CD4-positive, alpha-beta T cell treated with Interleukin-17A for 4 hours (primary cell): ENCODE data around the gene KAT14.
"Not testable (repeated sequence)": the region's sequence is repeated elsewhere in the genome, so short reads cannot be mapped to it uniquely, and the experiment has no call there.

Experiments used
- DNase-seq: peaks from one replicate; pipeline ENCODE4 v3.0.0-alpha.2; 2020; ENCODE audit warnings: mixed read lengths

The KAT14 gene, protein sequence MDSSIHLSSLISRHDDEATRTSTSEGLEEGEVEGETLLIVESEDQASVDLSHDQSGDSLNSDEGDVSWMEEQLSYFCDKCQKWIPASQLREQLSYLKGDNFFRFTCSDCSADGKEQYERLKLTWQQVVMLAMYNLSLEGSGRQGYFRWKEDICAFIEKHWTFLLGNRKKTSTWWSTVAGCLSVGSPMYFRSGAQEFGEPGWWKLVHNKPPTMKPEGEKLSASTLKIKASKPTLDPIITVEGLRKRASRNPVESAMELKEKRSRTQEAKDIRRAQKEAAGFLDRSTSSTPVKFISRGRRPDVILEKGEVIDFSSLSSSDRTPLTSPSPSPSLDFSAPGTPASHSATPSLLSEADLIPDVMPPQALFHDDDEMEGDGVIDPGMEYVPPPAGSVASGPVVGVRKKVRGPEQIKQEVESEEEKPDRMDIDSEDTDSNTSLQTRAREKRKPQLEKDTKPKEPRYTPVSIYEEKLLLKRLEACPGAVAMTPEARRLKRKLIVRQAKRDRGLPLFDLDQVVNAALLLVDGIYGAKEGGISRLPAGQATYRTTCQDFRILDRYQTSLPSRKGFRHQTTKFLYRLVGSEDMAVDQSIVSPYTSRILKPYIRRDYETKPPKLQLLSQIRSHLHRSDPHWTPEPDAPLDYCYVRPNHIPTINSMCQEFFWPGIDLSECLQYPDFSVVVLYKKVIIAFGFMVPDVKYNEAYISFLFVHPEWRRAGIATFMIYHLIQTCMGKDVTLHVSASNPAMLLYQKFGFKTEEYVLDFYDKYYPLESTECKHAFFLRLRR

DNA sequence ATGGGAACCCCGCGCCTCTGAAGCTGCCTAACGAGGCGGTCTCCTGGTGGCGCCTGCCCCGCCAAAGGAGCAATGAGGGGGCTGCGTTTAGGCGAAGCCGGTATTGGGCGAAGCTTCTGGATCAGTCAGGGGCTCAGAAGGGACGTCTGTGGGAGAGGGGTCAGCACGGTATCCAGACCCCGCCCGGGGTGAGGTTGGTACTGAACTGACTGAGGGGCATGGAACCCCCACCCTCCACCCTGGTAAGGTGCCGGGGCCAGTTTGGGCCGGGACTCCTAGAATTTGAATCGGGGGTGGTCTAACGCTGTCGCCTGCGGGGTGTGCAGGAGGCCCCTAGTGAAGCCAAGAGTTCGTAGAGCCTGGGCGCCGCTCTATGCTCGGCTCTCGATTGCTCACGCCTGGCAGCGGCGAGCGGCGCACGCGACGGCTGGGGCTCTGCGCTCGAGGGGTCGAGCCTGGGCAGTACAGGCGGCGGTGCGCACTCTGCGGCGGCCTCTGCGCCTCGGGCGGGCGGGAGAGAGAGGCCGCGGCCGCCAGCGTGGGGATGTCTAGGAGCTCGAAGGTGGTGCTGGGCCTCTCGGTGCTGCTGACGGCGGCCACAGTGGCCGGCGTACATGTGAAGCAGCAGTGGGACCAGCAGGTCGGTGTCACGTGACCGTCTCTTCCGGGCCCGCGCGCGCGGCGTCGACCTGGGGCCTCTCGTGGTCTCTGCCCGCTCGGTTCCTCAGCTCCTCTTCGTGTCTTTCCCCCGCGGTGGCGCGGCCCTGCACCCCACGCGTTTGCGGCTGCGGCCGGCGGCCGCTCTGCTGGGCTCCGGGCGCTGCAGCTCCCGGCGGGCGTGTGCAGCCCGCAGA lies at the start of gene KAT14, which contains the start of gene PET117:
Gene KAT14 (plus strand): TSS at position 452 of the 854 bp plus-strand sequence. CDS start 4,798 bp downstream, outside the sequence.
Gene PET117 (plus strand): TSS at position 452 of the 854 bp plus-strand sequence. CDS start 93 bp downstream, at position 545.
- peak; percentile 91 for DNase-seq

DNA sequence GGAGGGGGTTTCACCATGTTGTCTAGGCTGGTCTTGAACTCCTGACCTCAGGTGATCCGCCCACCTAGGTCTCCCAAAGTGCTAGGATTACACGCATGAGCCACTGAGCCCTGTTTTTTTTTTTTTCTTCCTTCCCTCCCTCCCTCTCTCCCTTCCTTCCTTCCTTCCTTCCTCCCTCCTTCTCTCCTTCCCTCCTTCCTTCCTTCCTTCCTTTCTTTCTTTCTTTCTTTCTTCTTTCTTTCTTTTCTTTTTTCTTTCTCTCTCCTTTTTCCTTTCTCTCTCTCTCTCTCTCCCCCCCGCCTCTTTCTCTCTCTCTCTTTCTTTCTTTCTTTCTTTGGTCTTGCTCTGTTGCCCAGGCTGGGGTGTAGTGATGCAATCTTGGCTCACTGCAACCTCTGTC lies 49.4 kb upstream of the KAT14 start:
- DNase-seq = not testable (repeated sequence)

DNA sequence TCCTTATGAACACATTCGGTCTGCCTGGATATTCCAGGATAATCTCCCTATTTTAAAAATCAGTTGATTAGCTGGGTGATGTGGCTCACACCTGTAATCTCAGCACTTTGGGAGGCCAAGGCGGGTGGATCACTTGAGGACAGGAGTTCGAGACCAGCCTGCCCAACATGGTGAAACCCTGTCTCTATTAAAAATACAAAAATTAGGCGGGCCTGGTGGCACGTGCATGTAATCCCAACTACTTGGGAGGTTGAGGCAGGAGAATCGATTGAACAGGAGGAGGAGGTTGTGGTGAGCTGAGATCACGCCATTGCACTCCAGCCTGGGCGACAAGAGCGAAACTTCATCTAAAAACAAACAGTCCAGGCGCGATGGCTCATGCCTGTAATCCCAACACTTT lies 48.8 kb upstream of the KAT14 start:
- DNase-seq = not testable (repeated sequence)

GRCh38 chr20:18090044-18090443 lies 47.6 kb upstream of the KAT14 start:
- DNase-seq = no peak

- DNase-seq = no peak
These were observed 47.2 kb upstream of the KAT14 start for GRCh38 chr20:18090477-18090876.

DNA sequence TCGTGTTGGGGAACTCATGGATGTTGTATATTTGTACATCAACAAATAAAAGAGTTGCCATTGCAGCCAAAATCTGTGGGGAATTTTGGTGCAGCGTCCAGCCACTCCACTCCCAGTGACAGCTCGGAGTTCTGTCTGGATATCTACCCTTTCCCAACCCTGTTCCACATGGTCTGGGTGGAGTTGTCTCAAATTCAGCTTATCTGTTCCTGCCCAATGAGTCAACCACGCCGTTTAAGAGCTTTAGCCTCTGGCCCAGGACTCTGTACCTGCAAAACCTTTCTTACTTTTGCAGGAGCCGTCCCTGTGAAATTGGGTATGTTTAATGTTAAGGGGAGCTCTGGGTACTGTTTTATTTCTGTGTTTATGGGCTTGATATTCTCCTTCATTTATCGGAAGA lies 46.0 kb upstream of the KAT14 start:
- no peak for DNase-seq

GRCh38 chr20:18092890-18093289 lies 44.8 kb upstream of the KAT14 start:
- no peak for DNase-seq

DNA sequence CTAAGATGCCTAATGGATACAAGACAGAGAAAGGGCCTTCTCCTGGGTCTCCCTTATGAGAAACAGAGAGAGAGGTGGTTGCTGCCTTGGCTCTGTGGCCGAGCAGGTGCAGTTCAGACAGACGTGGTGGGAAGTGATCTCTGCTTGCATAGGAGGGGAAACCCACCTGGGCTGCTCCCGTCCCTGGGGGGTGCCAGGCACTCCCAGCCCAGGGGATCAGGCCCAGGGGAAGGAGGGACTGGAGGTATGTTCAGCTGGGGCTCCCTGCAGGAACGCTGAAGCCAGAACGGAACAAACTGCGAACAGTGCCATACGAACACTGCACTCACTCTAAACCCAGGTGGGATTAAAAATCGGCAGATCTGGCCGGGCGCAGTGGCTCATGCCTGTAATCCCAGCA lies 44.3 kb upstream of the KAT14 start:
- DNase-seq = no peak

DNA sequence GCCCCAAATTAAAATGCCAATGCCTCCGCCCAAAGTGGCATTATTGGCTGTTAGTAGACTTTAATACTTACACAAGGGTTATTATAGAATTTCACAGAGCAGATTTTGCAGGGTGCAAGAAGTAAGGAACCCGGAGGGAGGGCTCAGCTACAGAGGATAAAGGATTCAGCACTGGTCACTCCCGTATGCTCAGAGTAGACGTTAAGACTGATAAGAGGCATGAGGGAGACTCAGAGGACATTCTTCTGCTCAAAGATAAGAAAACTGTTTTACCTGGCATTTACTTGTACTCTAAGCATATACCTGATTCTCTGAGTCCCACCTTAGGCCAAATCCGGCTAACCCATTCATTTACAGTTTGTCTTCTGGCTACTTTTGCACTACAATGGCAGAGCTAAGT lies 43.5 kb upstream of the KAT14 start:
- no peak for DNase-seq

DNA sequence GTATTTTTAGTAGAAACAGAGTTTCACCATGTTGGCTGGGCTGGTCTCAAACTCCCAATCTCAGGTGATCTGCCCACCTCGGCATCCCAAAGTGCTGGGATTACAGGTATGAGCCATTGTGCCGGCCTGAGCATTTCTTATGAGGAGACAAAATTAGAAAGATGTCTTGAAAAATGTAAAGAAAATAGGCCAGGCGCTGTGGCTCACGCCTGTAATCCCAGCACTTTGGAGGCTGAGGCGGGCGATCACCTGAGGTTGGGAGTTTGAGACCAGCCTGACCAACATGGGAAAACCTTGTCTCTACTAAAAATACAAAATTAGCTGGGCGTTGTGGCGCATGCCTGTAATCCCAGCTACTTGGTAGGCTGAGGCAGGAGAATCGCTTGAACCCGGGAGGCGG lies 37.1 kb upstream of the KAT14 start:
- DNase-seq = not testable (repeated sequence)

- DNase-seq = no peak
These were observed 36.4 kb upstream of the KAT14 start for GRCh38 chr20:18101125-18101810.

DNA sequence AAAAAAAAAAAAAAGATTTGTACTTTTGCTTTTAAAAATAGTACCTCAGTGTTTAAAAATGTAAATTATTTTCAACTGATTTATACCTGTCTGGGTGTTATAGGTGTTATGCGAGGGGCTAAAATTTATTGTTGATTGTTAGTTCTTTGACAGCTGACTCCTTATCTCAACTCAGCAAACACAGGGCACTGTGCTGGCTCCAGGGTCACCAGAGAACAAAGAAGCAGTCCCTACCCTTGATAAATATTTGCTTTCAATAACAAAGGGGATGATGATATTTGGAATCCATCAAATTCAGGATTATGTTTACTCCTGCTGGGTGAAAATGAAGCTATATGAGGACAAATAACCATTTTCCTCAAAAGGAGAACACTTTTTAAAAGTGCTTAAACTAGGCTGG lies 34.2 kb upstream of the KAT14 start:
- DNase-seq = no peak

DNA sequence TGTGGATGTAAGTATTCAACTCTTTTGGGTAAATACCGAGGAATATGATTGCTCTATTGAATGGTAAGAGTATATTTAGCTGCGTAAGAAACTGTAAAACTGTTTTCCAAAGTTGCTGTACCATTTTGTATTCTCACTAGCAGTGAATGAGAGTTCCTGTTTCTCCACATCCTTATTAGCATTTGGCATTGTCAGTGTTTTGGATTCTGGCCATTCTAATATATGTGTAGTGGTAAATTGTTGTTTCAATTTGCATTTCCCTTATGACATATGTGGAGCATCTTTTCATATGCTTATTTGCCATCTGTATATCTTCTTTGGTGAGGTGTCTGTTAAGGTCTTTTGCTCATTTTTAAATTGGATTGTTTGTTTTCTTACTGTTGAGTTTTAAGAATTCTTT lies 29.3 kb upstream of the KAT14 start:
- DNase-seq = no peak

DNA sequence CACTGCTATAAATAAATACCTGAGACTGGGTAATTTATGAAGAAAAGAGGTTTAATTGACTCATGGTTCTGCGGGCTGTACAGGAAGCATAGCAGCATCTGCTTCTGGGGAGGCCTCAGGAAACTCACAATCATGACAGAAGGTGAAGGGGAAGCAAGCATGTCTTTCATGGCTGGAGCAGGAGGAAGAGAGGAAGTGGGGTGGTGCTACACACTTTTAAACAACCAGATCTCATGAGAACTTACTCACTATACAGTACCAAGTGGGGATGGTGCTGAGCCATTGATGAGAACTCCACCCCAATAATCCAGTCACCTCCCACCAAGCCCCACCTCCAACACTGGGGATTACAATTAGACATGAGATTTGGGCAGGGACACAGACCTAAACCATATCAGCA lies 9.1 kb upstream of the KAT14 start:
- DNase-seq = peak; percentile 10

DNA sequence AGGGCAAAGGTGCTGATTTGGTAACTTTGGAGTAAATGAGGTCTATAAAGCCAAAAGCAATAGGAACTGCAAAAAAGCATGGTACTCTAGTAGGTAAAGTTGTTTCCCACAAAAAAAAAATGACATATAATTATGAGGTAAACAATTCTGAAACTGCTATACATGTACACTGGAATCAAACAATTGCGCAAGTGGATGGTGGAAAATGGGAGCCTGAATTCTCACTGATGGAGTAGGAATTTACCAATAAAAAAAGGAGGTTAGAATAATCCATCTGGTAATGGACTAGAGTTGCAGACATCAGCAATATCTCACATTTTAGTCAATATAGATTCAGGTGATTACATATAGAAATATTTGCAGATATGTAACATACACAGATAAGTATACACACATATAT lies 5.0 kb upstream of the KAT14 start:
- DNase-seq = no peak

DNA sequence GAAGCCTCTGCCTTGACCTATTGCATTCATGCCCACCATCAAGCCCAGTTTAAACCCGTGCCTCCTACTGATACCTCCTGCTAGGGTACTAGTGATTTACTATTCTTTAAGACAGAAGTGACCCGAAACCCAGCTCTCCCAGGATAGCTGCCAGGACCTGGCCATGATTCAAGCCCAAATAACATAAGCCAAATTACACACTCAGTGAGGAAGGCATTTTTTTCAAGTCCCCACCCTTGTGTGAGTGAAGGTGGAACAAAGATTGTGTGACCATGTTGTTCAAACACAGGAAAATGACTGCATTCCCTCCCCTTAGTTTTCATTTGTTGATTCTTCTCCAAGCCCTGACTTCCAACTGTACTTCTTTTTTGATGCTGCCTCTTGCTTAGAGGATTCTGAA lies 3.7 kb upstream of the KAT14 start:
- DNase-seq = no peak

- no peak for DNase-seq
These were observed 561 bp downstream of the KAT14 start for GRCh38 chr20:18138266-18138582.

DNA sequence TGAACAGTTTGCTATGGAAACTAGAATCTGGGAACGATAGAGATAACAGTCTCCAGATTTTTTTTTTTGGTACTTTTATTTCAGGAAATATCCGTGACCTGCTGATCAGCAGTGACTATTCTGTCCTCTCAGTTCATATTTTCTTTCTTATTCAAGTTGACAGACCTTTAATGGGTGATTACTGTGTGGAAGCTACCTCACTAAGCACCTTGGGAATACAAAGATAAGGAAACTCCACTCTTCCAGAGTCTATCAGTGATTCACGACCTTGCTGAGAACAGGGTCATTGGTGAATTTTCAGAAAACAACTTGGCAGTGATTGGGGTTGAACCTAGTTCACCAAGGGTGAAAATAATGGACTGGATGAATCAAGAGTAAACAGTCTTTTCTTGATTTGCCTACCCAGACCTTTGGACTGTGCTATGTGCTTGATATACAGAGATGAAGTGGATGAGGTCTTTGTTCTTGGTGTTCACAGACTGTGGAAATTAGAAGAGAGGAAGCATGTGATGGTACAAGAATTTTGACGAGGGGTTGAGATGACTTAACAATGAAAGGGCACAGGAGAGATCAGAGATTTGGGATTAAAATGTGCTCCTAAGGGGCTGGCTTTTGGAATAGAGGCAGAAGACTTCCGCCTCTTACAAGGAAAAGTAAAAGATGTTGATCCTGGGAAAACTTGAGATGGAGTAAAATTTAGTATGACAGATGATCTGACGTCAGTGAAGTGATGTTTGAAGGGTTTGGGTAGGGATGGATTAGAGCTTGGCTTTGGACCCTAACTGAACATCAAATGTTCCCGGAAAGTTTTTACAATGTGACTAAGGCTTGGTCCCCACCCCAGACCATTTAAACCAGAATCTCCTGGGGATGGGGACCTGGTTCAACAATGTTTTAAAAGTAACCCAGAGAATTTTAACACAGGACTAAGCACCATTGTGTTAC lies 1.2 kb downstream of the KAT14 start:
- no peak for DNase-seq

DNA sequence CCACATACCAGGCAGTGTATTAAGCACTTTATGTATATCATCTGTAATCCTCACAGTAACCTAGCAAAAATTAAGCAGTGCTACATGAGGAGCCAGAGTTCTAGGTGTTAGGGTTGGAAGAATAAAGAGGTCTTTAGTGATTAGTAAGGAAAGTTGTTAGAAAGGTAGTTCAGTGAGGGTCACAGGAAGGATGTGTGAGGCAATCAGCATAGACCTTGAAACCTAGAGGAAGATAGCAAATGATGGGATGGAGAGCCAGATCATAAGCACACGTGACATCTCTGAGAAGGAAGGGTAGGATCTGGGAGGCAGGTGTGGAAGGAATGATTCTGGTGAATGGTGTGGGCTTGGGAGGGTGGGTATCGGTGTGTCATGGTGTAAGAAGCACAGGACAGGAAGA lies 2.2 kb downstream of the KAT14 start:
- DNase-seq = no peak

DNA sequence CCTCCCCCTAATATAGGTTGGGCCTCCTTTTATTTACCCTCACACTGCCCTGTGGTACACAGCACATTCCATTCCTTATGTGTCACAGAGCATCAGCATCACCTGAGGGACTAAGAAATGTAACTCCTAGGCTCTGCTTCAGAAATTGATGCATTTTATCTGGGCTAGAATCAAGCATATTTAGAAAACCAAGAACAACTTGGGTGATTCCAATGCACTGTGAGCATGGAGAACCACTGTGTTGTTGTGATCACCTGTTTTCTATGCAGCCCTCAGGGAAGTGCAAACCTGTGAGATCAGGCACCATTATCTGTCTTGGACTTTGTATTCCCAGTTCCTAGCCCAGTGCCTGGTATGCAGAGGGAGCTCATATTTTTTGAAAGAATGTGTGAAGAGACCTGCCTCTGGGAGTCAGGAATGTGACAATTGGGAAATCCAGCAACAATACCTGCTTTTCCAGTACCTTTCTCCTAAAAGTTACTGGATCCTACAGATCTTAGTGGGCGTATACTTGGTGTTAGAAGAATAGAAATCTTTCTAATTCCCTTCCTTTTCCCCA lies 7.0 kb downstream of the KAT14 start:
- no peak for DNase-seq

DNA sequence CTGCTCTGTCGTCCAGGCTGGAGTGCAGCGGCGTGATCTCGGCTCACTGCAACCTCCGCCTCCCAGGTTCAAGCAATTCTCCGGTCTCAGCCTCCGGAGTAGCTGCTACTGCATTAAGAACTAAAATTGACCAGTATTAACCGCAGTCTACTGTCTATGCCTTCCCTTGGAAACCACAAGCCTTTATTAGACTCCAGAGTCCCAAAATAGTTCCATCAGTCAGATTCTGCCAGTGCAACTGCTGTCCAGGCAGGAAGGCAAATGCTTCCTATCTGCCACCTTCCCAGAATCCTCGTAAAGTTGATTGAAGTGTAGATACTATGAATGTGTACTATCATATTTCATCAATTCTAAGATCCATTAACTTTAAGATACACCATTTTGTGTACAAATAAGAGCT lies 16.7 kb downstream of the KAT14 start:
- no peak for DNase-seq
